Activated CD4-positive, alpha-beta memory T cell treated with anti-CD3 and anti-CD28 coated beads for 36 hours (primary cell): Measurements from ENCODE around the gene COMMD2. TPM values are rescaled to one million over a fixed set of nuclear protein-coding genes. Genes with fewer than 3 reads are reported as not detected.
A peak's percentile ranks its signal among the peaks of the same experiment; 100 is the strongest.

Experiments used
- CTCF ChIA-PET: fragments of 350-600 bp; sonication (Branson Sonifier 250); formaldehyde crosslinking; loops from one replicate; lab custom pipeline; 2021; ENCODE audit warnings: antibody characterized with exemption, inconsistent platforms; lab: Charles Lee
- POLR2A ChIA-PET: fragments of 350-600 bp; sonication (Branson Sonifier 250); formaldehyde crosslinking; loops from one replicate; lab custom pipeline; 2021; ENCODE audit warnings: antibody characterized with exemption; lab: Charles Lee
- DNase-seq: peaks from one replicate; pipeline ENCODE4 v3.0.0-alpha.2; 2020
- H3K27ac Mint-ChIP-seq: one replicate; pipeline ENCODE4 v1.8.0; 2021; ENCODE audit warnings: mixed read lengths
- H3K27me3 Mint-ChIP-seq: one replicate; pipeline ENCODE4 v1.8.0; 2021; ENCODE audit warnings: mixed read lengths
- H3K36me3 Mint-ChIP-seq: one replicate; pipeline ENCODE4 v1.8.0; 2021; ENCODE audit warnings: mixed read lengths
- H3K4me1 Mint-ChIP-seq: one replicate; pipeline ENCODE4 v1.8.0; 2021; ENCODE audit warnings: low read depth, mixed read lengths
- H3K4me3 Mint-ChIP-seq: one replicate; pipeline ENCODE4 v1.8.0; 2021; ENCODE audit warnings: mild to moderate bottlenecking, mixed read lengths
- H3K9me3 Mint-ChIP-seq: one replicate; pipeline ENCODE4 v1.8.0; 2021; ENCODE audit warnings: mixed read lengths
- intact Hi-C: fragments of 100-400 bp; cut with micrococcal nuclease; formaldehyde crosslinking; loops from one replicate; pipeline ENCODE4 v1.15.1; 2023
- total RNA-seq, 2 experiments: library from RNA; stranded (reverse); gene quantifications; one replicate each; pipeline ENCODE4 v1.2.3, GENCODE V29; 2021

Gene COMMD2
- total RNA-seq, 2 experiments from 2014 or later, result 28.4 to 34.4 TPM

DNA sequence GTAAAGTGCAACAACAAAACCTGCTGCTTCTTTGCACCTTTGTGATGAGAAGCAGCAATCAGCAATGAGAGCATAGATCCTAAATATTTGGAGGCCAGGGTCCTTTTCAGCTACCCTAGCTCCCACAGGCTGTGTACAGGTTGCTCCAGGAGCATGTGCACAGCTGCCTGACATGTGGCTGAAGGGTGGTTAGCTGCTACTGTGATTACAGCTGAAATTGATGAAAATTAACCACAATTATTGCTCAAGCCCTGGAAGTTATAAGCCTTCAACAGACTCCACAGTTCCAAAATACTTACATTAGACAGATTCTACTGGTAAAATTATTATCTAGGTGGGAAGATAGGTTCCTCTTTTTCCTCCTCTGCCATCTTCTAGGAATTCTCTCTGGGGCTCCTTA is 28.5 kb downstream of the COMMD2 start:
- Mint-ChIP-seq H3K27me3 (peaks cover 3% of the 10 kb centered on the region), H3K4me3 (no peak overlapping the region), H3K9me3 (peaks cover 11% of the 10 kb centered on the region), H3K27ac (no peak overlapping the region), H3K36me3 (peaks cover 12% of the 10 kb centered on the region), H3K4me1 (peaks cover 8% of the 10 kb centered on the region)
- ChIA-PET POLR2A (no interaction called here), CTCF (no interaction called here)
- DNase-seq, result no peak
- intact Hi-C loops, result no loop called here

DNA sequence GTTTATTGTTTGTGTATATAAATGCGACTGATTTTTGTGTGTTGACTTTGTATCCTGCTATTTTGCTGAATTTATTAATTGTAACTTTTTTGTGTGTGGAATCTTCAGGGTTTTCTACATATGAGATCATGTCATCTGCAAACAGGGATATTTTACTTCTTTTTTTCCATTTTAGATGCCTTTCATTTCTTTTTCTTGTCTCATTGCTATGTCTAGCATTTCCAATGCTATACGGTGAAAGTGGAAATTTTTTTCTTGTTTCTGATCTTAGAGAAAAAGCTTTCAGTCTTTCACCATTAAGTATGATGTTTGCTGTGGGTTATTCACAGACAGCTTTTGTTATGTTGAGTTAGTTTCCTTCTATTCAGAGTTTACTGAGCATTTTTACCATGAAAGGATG is 31.4 kb downstream of the COMMD2 start:
- H3K4me3 Mint-ChIP-seq, result no peak overlapping the region
- H3K27ac Mint-ChIP-seq, result no peak overlapping the region
- DNase-seq, result no peak
- H3K27me3 Mint-ChIP-seq, result peaks cover 3% of the 10 kb centered on the region
- H3K4me1 Mint-ChIP-seq, result peaks cover 2% of the 10 kb centered on the region
- peaks cover 11% of the 10 kb centered on the region for H3K9me3 Mint-ChIP-seq
- ChIA-PET POLR2A (no interaction called here), CTCF (interaction anchor here (2.1 kb wide), 1 partner anchor 152 kb away, joined by 6 read pairs; no protein-coding TSS in a partner anchor)
- peaks cover 12% of the 10 kb centered on the region for H3K36me3 Mint-ChIP-seq
- intact Hi-C loops, result no loop called here

DNA sequence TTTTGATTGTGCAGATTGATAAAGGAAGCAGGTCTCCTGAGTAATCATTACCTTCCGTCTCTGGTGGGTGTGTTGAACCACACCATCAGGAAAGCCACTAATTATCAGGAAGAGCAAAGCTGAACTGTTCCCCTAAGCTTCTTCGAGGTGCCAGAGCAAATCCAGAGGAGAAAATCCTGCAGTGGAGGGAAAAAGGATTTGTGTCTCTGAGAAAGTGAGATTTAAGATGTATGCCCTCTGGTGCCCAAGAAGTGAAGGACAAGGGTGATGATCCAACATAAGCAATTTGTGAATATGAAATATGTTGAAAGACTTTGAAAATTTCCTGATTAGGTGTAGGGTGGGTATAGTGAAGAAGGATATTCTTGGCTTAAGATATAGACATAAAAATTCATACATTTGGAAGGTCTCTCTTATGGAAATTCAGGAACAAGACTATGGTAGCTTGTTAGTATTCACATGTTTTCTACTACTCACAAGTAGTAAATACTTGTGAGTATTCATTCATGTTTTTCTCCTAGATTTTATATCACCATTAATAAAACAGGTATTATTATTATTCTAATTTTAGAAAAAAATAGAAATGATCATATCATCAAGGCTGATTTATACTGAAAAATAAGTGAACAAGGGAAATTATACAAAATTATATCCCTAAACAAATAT is 34.8 kb downstream of the COMMD2 start:
- Mint-ChIP-seq H3K9me3 (peaks cover 11% of the 10 kb centered on the region), H3K36me3 (peaks cover 2% of the 10 kb centered on the region), H3K4me3 (no peak overlapping the region), H3K27me3 (peaks cover under 1% of the 10 kb centered on the region), H3K4me1 (peaks cover 2% of the 10 kb centered on the region), H3K27ac (no peak overlapping the region)
- peak; percentile 39 for DNase-seq
- ChIA-PET POLR2A (no interaction called here), CTCF (interaction anchor here (0.6 to 4.7 kb wide), 17 partner anchors 8 to 205 kb away, joined by 3 to 57 read pairs (median 5); no protein-coding TSS in a partner anchor)
- intact Hi-C loops, result loop anchor here (1.0 to 2.0 kb wide), 4 partner anchors 15 to 205 kb away; partner anchors contain the start of gene WWTR1

DNA sequence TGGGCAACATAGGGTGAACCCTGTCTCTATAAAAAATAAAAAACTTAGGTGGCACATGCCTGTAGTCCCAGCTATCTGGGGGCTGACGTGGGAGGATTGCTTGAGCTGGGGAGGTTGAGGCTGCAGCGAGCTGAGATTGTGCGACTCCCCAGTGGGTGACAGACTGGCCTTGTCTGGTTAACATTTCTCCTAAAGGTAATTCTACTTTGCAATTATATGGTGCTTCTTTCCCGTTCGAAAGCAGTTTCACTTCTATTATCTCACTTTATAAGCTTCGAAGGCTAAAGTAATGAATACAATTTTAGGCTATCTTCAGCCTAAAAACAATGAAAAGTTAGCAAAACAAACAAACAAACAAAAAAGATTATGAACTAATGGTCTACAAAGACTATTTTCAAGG is 35.3 kb downstream of the COMMD2 start:
- DNase-seq, result no peak
- no peak overlapping the region for H3K4me3 Mint-ChIP-seq
- POLR2A ChIA-PET, result no interaction called here

DNA sequence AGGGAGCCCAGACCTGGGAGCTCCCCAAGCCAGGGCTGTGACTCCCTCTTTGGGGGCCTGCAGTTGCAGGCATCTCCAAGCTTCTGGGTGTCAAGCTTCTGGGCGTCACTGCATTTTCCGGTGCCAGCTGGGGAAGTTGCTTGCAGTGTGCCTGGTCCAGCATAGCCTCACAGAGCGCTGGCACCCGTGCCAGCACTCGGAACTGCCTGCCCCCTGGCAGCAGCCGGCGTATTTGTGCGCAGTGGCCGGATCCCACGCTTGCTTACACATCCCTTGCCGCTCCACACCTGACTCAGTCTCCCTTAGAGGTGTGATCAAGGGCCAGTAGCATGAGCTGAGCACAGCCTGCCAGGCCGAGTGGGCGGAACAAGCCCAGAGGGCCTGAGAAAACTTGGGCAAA is 37.0 kb downstream of the COMMD2 start:
- Mint-ChIP-seq H3K9me3 (no peaks in the 10 kb centered on the region), H3K4me3 (no peak overlapping the region), H3K27me3 (no peaks in the 10 kb centered on the region), H3K4me1 (peaks cover 2% of the 10 kb centered on the region), H3K36me3 (no peaks in the 10 kb centered on the region), H3K27ac (no peak overlapping the region)
- no peak for DNase-seq
- ChIA-PET CTCF (interaction anchor here (0.5 to 1.4 kb wide), 2 partner anchors 10 to 139 kb away, joined by 3 to 6 read pairs; no protein-coding TSS in a partner anchor), POLR2A (no interaction called here)
- intact Hi-C loops, result no loop called here

More for the DNA sequence above, 35.3 kb downstream of the COMMD2 start:
- CTCF ChIA-PET, result interaction anchor here (0.7 to 4.7 kb wide), 16 partner anchors 8 to 215 kb away, joined by 3 to 57 read pairs (median 4); no protein-coding TSS in a partner anchor
- H3K36me3 Mint-ChIP-seq, result peaks cover 2% of the 10 kb centered on the region
- no peak overlapping the region for H3K27ac Mint-ChIP-seq
- peaks cover 11% of the 10 kb centered on the region for H3K9me3 Mint-ChIP-seq
- H3K4me1 Mint-ChIP-seq, result peaks cover 2% of the 10 kb centered on the region
- H3K27me3 Mint-ChIP-seq, result no peaks in the 10 kb centered on the region
- intact Hi-C loops, result loop anchor here (1.0 to 2.0 kb wide), 4 partner anchors 15 to 205 kb away; partner anchors contain the start of gene WWTR1

DNA sequence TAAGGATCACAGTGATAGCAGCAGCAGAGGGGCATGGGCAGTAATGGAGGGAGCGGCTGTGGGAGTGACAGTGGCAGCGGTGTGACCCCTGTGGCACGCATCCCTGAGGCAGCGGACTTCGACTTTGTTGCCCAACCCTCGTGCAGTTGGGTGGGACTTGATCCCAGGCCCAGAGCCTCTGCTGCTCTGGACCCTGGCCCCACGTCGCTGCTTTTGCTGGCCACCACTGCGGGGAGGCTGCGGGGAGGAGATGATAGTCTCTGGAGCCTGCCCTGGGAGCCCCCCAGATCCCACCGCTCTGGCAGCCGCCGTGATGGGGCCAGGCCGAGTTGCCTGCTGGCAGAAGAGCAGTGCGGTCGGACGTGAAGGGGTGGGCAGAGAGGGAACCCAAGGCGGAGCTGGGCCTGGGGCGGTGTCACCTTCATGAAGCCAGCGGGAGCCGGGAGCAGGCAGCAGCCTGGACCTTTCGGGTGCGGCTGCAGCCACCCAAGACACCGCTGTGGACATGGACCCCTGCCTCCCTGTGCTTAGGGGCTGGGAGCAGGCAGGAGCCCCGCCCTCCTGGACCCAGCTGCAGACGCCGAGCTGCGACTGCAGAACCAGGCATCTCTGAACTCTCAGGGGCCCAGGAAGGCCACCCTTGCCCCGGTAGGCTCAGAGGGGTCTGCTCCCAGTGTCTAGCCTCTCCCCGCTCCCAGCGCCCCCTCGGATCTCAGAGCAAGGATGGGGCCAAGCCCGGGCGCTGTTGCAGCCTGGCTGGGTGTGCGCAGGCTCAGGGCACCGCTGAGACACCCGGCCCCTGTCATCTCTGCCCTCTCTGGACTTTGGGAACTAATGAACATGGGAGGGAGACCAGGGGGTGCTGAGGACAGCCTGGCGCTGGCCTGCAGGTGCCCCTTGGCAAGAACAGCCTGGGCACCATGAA is 38.3 kb downstream of the COMMD2 start:
- no peaks in the 10 kb centered on the region for H3K27me3 Mint-ChIP-seq
- CTCF ChIA-PET, result interaction anchor here (1.4 kb wide), 1 partner anchor 9 kb away, joined by 6 read pairs; no protein-coding TSS in a partner anchor
- H3K9me3 Mint-ChIP-seq, result no peaks in the 10 kb centered on the region
- no peak overlapping the region for H3K27ac Mint-ChIP-seq
- H3K36me3 Mint-ChIP-seq, result no peaks in the 10 kb centered on the region
- intact Hi-C loops, result no loop called here
- peaks cover 2% of the 10 kb centered on the region for H3K4me1 Mint-ChIP-seq
- POLR2A ChIA-PET, result no interaction called here
- H3K4me3 Mint-ChIP-seq, result no peak overlapping the region
- DNase-seq, result no peak

DNA sequence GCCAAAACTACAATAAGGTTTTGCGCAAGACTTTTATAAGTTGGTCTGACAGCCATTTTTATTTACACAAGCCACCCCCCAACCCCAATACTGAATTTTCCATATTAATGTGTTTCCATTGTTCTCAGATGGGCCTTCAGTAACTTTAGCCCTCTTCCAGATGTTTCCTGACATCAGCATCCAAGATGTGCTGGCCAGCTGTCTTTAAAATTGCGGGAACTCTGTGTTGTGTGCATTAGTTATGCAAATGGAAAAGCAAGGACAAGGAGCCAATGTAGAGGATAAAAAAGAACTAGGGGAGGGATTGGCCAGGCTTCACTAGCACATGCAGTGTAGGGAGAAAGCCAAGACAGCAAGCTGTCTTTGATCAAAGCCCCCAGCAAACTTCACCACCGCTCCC is 45.4 kb downstream of the COMMD2 start:
- H3K27me3 Mint-ChIP-seq, result no peaks in the 10 kb centered on the region
- POLR2A ChIA-PET, result no interaction called here
- no peak for DNase-seq
- H3K36me3 Mint-ChIP-seq, result peaks cover 2% of the 10 kb centered on the region
- no peak overlapping the region for H3K27ac Mint-ChIP-seq
- CTCF ChIA-PET, result interaction anchor here (1.2 to 1.5 kb wide), 2 partner anchors 10 to 46 kb away, joined by 3 to 6 read pairs; no protein-coding TSS in a partner anchor
- no peaks in the 10 kb centered on the region for H3K9me3 Mint-ChIP-seq
- H3K4me1 Mint-ChIP-seq, result peaks cover 23% of the 10 kb centered on the region
- intact Hi-C loops, result loop anchor here (10.0 kb wide), 2 partner anchors 482 to 1058 kb away; partner anchors contain the start of genes CP and SIAH2
- no peak overlapping the region for H3K4me3 Mint-ChIP-seq

DNA sequence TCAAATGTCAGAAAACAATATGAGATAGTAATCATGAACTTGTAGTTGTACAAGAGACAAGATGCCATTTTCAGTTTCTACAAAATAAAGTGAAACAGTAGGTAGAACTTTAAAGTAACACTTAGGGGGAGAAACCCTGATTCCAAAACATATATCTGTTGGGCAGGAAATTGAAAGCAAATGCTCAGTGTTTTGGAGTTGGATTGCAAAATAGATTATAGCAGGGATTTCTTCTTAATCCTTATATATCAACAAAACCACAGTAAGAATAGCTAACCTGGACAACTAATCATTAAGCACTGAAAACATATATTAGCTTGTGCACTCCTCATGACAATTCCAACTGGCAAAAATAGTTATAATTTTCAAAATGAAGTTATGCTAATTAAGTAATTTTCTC is 46.9 kb downstream of the COMMD2 start:
- CTCF ChIA-PET, result interaction anchor here (0.9 to 1.6 kb wide), 5 partner anchors 9 to 137 kb away, joined by 3 to 6 read pairs (median 4); partner anchors contain the start of gene COMMD2

DNA sequence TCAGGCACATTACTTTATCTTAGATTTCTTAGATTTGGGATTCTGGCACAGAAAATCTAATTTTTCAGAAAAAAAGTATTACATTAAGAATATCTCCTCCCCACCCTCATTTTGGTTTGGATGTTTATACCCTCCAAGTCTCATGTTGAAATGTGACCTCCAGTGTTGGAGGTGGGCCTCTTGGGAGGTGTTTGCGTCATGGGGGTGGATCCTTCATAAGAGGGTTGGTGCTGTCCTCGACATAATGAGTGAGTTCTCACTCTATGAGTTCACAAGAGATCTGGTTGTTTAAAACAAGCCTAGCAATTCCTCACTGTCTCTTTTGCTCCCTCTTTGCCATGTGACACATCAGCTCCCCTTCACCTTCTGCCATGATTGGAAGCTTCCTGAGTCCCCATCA is 48.8 kb downstream of the COMMD2 start:
- POLR2A ChIA-PET, result no interaction called here
- peaks cover 33% of the 10 kb centered on the region for H3K4me1 Mint-ChIP-seq
- intact Hi-C loops, result loop anchor here (1.0 to 10.0 kb wide), 4 partner anchors 45 to 1061 kb away; partner anchors contain the start of genes CP, RNF13, SIAH2 and WWTR1
- peak overlapping the region; percentile 81 for H3K27ac Mint-ChIP-seq
- no peak overlapping the region for H3K4me3 Mint-ChIP-seq
- no peaks in the 10 kb centered on the region for H3K27me3 Mint-ChIP-seq
- CTCF ChIA-PET, result interaction anchor here (1.0 kb wide), 2 partner anchors 13 to 67 kb away, joined by 3 to 6 read pairs; no protein-coding TSS in a partner anchor
- no peak for DNase-seq
- peaks cover 12% of the 10 kb centered on the region for H3K9me3 Mint-ChIP-seq
- H3K36me3 Mint-ChIP-seq, result peaks cover 5% of the 10 kb centered on the region

More for the DNA sequence above, 46.9 kb downstream of the COMMD2 start:
- Mint-ChIP-seq H3K9me3 (no peaks in the 10 kb centered on the region), H3K27ac (no peak overlapping the region), H3K4me1 (peaks cover 33% of the 10 kb centered on the region), H3K27me3 (no peaks in the 10 kb centered on the region), H3K4me3 (no peak overlapping the region), H3K36me3 (peaks cover 2% of the 10 kb centered on the region)
- POLR2A ChIA-PET, result no interaction called here
- intact Hi-C loops, result loop anchor here (10.0 kb wide), 2 partner anchors 481 to 1059 kb away; partner anchors contain the start of genes CP and SIAH2
- no peak for DNase-seq

DNA sequence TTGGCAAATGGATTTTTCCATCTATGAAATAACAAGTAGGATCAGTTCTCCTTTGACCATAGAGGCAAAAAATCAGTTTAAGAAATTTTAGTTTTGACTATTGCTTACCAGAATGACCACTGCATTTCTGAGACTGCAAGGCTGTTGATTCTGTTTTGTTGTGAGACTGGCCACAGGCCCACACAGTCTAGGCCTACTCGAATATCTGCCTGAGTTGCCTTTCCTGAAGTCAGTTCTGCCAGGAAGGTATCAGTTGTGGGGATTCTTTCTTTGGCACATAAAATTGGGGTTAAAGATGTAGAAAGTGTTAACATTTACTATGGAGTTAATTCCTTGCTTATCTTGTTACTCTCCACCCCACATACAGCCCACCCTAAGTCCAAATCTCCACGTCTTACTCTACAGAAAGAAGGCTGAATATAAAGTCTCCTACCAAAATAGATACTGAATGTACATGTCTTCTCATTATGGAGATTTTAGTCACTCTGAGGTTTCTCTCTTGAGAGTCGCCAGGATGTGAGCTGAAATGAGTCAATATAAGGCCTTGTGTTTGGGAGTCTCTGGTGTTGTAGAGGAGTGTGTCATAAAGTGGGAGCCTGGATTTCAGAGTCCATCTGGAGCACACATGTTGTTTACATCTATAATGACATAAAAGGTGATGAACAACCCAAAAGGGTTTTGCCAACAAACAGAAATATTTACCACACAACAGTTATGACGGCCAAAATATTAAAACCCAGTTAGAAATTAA is 49.4 kb downstream of the COMMD2 start:
- intact Hi-C loops, result loop anchor here (1.0 to 10.0 kb wide), 10 partner anchors 14 to 1062 kb away; partner anchors contain the start of genes COMMD2, CP, RNF13 and SIAH2
- Mint-ChIP-seq H3K4me1 (peaks cover 33% of the 10 kb centered on the region), H3K4me3 (peak overlapping the region; percentile 16), H3K36me3 (peaks cover 7% of the 10 kb centered on the region), H3K27ac (peak overlapping the region; percentile 81), H3K27me3 (no peaks in the 10 kb centered on the region), H3K9me3 (peaks cover 18% of the 10 kb centered on the region)
- POLR2A ChIA-PET, result no interaction called here
- CTCF ChIA-PET, result interaction anchor here (1.0 kb wide), 1 partner anchor 68 kb away, joined by 3 read pairs; no protein-coding TSS in a partner anchor
- peak; percentile 28 for DNase-seq

DNA sequence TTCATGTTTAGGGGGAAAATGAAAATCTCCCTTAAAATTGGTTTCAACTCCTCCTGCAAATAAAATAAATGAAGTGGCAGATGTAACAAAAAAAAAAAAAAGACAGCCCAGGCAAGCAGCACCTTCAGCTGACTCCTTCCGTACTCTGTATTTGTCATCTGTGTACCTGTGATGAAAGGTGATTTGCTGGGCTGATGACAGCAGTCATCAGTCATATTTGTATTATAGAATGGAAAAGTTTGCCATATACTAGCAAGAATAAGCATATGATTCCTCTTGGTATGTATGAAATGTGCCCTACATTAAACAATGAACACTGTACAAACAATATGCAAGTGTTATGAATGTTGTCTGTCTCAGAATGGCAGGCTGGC is 50.3 kb downstream of the COMMD2 start:
- Mint-ChIP-seq H3K4me1 (peaks cover 33% of the 10 kb centered on the region), H3K4me3 (peak overlapping the region; percentile 69), H3K27me3 (no peaks in the 10 kb centered on the region), H3K27ac (peak overlapping the region; percentile 93), H3K36me3 (peaks cover 7% of the 10 kb centered on the region), H3K9me3 (peaks cover 27% of the 10 kb centered on the region)
- POLR2A ChIA-PET, result interaction anchor here (0.5 kb wide), 1 partner anchor 25 kb away, joined by 3 read pairs; no protein-coding TSS in a partner anchor
- intact Hi-C loops, result loop anchor here (1.0 to 10.0 kb wide), 10 partner anchors 15 to 1063 kb away; partner anchors contain the start of genes COMMD2, CP, RNF13 and SIAH2
- no peak for DNase-seq
- CTCF ChIA-PET, result interaction anchor here (1.1 kb wide), 1 partner anchor 50 kb away, joined by 3 read pairs; the partner anchor contains the start of gene COMMD2
